NCI-H1930 (cell line): ENCODE data around the gene DUSP28.

Experiments used
- DNase-seq, 2 experiments: peaks; one replicate each; lab custom pipeline; 2025; lab: John Stamatoyannopoulos, UW

Gene DUSP28

GRCh38 chr2:240601061-240601830, 41.1 kb downstream of the DUSP28 start:
- DNase-seq, result no peak

- DNase-seq, result no peak
These were observed 41.6 kb downstream of the DUSP28 start for GRCh38 chr2:240601831-240602160.

- no peak for DNase-seq
These were observed 42.3 kb downstream of the DUSP28 start for GRCh38 chr2:240602266-240603050.

DNA sequence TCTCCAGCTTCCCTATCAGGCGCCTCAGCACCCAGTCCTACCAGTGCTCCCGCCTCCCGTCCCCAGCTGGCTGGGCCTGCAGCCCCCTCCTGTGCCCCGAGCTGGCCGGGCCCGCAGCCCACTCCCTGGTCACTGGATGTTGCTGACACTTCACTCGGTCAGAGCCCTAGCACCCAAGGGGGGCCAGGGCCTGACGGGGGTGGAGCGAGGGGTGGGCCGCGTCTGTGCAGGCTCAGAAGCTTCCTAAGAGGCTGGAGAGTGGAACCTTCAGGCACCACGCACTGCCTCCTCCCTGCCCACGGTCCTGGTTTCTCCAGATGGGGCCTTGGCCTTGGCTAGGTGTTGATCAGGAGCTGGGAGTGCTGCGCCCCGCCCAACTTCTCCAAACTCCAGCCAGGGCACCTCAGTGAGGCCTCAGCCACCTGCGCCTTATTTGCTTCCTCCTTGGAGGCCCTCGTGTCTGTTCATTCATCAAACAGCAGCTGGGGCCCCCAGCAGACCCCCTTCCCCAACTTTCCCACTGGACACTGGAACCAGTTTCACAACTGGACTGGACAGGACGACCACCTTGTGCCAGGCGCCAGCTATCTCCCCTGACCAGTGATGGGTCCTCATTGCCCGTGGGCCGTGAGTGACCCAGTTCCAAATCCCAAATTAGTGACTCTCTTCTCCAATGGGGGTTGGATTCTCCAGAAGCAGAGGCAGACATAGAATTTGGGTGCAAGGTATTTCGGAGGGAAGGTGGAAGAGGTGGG, 43.1 kb downstream of the DUSP28 start:
- no peak for DNase-seq

DNA sequence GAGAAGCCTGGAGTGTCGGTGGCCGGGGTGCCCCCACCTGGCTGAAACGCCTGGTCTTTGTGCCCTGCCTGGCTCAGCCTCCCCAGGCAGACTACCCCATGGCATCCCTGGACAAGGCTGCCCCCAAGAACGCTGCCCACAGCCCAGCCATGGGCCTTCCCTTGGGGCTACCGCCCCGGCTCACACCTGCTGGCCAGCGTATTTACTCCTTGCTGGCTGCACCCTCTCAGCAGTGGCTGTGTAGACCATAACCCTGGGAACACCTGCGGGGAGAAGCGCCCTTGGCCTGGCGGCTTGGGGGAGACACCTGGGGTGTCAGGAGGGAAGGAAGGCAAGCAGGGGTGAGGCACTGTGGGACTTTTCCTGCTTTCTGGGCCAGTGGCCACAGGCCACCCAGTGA, 43.7 kb downstream of the DUSP28 start:
- DNase-seq, result no peak

DNA sequence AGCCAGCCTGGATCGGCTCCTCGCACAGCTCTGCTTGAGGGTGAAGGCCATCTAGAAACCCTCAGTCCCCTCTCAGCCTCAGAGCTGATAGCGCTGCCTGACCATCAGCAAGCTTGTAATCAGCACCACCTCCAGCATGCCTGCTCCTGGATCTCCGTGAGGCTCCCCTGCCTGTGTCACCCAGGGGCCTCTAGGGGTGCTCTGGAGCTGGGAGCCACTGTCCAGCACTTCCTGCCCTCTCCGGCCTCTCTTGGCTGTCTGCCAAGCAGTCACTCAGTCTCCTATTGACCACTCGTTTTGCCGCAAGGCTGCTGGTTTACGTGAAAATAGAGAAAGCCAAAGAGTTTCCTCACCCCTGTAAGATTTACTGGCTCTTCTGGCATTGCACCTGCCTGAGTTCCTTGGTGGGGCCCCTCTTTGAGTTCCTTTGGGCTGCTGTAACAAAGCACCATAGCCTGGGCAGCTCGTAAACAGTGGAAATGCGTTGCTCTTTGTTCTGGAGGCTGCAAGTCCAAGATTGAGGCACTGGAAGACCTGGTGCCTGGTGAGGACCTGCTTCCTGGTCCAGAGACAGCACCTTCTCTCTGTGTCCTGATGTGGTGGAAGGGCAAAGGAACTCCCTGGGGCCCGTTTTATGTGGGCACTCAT, 44.3 kb downstream of the DUSP28 start:
- DNase-seq, result no peak

DNA sequence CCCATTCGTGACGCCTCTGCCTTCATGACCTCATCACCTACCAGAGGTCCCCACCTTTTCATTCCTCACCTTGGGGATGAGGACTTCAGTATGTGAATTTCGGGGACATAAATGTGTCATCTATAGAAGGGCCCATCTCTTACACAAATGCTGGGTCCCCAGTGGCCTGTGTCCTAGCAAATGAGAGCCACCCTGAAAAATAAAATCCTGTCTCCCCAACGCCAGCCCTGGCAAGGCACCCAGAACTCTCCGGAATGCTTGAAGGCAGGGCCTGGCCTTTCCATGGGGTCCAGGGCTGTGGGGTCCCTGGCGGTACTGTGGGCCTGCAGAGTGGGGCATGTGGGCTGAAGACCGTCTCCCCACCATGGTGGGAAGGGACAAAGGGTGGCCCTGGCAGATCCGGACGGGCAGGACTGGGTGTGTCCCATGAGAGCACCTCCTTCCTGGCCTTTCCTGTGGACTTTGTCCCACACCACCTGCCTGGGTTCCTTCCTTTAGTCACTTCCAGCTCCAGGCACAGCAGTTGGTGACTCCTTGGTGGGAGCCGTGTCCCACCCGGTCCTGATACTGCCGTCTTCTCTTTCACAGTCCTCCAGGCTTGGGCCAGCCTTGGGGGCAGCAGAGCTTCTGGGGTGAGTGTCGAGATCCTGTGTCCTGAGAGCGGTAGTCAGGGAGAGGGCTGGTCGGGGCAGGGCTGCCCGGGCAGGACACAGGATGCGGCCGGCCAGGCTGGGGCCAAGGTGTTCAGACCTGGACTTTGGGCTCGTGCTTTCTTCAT, 45.0 kb downstream of the DUSP28 start:
- DNase-seq, result no peak

- DNase-seq, result no peak
These were observed 45.9 kb downstream of the DUSP28 start for GRCh38 chr2:240605867-240606743.

DNA sequence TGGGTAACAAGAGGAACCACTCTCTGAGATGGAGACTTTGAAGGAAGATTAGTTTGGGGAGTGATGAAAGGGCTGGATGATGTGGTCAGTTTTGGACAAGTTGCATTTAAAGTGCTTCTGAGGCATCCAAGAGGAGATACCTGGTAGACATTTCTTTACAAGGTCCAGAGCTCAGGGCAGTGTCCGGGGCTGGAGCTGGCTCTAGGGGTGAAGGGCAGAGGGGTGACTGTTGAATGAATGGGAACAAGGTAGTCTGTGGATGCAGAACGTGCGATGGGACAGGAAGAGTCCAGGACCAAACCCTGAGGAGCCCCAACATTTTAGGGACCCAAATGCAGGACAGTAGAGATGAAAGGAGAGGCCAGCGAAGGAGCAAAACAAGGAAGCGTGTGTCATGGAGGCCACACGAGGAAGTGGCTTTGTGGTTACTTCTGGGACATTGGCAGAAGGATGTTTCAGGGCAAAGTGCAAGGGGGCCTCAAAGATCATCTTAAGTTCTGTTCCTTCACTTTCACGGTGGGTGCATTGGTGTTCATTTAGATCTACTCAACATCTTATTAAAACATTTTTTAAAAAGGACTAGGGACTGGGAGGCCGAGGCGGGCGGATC, 51.5 kb downstream of the DUSP28 start:
- DNase-seq, result no peak
